GM21360 (cell line): ENCODE results near the gene IL20.

Experiments used
- ATAC-seq: cut with Tn5 transposase; IDR thresholded peaks from one replicate; pipeline ENCODE4 v1.9.1; 2021; ENCODE audit warnings: mild to moderate bottlenecking, moderate library complexity; ENCODE audit not compliant: unreplicated experiment

The IL20 gene

GRCh38 chr1:206898915-206899431 lies 33.5 kb downstream of the IL20 start:
- ATAC-seq, result no peak

DNA sequence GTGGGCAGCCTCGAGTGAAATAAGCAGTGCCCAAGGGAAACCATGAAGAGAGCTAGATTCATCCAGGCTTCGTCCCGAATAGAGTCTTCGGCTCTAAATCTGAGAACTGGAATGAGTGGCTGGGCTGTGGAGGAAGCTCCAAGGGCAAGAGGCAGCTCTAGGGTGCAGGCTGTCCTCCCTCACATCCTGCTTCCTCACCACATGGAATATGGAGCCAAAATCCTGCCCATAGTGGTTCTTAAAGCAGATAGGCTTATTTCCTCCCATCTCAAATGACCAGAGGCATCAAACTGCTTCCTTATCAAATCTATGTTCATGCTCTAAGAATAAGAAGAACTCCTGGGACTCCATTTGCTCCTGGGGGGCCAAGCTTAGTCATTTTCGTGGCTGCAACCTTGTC lies 34.3 kb downstream of the IL20 start:
- no peak for ATAC-seq

DNA sequence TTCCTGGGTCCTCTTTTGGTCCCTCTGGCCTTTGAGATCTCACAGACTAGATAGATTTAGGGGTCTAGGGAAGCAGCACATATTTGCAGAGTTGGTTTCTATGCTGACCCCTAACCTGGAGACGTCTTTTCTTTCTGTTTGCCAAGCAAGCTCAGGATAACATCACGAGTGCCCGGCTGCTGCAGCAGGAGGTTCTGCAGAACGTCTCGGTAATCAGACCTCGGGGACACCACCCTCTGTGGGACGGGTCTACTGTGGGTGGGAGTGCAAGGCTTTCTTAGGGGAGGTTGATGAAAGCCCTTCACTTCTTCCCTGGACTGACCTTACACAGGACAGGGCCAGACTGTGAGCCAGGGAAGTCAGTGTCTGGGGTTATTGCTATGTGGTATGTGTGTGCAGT lies 34.7 kb downstream of the IL20 start:
- no peak for ATAC-seq

DNA sequence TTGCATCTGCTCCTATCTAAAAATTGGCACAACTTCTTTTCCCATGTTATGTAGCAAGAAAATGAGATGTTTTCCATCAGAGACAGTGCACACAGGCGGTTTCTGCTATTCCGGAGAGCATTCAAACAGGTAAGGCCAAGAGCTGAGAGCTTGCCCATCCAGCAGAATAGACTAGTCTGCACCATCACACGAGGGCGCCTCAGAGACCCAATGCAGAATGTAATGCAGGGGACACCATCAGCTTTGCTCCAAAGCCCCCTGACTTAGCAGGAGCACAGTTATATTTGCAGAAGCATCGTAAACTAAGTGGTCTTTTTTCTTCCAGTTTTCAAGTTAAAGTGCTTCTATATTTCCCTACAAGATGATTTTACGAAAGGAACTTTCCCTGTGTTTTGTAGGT lies 36.5 kb downstream of the IL20 start:
- no peak for ATAC-seq

DNA sequence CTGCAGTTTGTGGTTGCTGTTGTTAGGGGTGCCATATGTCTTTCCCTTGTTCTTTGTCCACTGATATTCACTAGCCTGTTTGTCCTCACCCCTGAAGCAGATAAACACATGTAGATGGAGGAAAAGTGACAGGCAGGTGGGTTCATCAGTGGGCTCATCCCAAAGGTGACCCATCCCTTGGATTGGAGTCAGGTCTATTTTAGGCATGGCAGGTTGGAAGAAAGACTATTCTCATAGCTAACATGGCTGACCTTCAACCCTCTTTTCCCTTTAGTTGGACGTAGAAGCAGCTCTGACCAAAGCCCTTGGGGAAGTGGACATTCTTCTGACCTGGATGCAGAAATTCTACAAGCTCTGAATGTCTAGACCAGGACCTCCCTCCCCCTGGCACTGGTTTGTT lies 37.3 kb downstream of the IL20 start:
- ATAC-seq, result no peak

DNA sequence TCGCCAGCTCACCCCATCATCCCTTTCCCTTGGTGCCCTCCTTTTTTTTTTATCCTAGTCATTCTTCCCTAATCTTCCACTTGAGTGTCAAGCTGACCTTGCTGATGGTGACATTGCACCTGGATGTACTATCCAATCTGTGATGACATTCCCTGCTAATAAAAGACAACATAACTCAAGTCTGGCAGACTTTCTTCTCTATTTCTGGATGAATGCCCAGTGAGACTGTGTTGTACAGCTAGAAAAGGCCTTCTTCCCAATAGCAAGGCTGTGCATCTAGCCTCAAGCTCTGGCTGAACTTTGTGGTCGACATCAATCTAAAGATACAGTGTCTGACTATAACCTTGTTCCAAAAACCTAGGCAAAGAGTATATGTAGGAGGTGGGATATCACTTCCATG lies 38.3 kb downstream of the IL20 start:
- no peak for ATAC-seq

DNA sequence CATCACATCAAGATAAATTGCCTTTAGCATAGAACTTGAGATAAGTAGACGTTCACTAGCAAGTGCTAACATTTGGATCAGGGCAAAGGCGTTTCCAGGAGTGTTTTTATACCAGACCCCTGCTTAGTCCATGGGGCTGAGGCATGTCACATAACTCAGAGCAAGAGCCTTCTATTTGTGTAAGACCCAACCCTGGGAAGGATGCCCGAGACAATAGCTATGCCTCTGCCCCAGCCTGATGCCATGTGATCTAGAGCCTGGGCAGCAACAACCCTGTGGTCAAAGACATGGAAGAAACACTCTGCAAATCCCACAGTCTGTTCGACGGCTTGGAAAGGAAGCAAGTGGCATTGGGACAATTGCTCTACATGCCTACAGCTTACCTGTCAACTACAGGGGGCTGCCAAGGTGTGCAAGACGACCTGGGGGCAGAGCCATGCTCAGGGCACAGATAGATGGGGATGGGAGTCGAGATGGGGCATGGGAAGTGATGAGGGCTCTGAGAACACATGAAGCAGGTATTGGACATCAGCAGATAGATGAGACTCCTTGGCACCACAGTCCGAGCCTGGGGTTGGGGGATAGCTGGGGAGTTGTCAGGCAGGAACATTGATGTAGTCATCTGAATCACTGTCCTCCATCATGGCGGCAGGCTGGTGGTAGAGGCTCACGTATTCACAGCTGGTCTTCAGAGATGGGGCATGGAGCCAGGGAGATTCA lies 39.2 kb downstream of the IL20 start:
- ATAC-seq, result no peak

DNA sequence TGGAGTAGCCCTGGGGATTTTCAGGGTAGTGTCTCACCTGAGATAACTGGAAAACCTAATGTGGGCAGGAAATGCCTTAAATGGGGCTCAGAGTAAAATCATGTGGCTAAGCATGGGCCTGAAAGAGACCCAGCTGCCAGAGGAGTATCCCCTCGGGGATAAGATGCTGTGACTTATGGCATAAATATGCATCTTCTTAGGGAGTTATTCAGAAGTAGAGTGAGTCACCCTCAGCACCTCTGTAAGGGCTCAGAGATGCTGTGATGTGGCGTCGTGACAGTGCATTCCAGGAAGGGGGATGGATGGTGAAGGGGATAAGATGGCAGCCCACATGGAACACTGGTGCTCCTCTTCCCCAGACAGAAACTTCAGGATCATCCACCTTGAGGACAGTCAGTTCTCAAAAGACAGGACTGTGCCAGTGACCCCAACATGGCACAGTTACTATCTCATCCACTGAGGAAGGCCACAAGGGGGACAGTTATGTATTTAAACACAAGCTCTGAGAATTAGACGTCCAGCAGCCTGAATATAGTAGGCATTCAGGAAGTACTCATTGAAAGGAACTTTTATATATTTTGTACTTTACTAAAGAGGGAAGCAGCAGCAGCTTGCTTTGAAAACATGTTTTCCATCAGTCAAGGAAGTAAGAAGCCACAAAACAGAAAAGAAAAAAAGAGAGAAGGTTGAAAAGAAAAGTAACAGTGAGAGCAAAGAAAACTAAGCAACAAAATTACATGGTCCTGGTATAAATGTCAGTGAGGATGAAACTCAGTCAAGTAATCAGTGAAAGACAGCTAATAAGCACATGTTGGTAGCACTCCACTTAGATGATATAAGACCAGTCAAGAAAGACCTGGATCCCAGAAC lies 40.1 kb downstream of the IL20 start:
- no peak for ATAC-seq

GRCh38 chr1:206907304-206907991 lies 42.0 kb downstream of the IL20 start:
- no peak for ATAC-seq

GRCh38 chr1:206908038-206908437 lies 42.6 kb downstream of the IL20 start:
- ATAC-seq, result no peak

DNA sequence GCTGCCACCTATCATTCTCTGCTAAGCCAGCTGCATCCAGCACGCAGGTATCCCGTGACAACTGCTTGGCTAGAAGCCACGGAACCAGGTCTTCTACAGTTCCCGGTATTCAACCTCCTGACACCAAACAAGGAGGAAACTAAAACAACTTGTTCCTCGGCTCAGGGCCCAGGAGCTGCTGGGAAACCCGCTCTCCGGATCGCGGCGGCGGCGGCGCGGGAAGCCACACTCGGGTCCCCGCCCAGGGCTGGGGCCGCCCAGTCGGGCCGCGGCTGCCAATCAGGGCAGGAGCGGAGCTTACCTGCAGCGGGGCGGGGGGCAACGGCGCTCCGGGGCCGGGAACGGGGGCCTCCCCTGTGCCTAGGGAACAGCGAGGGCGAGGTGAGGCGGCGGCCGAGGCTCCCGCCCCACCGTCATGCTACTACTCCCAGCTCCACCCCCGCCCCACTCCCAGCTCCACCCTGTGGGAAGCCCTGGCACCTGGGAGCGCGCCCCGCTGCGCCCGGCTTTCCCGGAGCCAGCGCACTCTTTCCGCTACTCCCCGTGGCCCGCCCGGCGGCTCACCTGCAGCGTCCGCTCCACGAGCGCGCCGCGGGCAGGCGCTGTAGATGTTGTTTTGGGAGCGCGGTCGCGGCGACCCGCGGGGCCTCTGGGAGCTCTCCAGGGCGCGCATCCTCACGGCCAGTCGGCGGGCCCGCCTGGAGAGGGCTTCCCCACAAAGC lies 43.9 kb downstream of the IL20 start:
- ATAC-seq, result no peak

- no peak for ATAC-seq
These were observed 44.5 kb downstream of the IL20 start for GRCh38 chr1:206909883-206910318.

DNA sequence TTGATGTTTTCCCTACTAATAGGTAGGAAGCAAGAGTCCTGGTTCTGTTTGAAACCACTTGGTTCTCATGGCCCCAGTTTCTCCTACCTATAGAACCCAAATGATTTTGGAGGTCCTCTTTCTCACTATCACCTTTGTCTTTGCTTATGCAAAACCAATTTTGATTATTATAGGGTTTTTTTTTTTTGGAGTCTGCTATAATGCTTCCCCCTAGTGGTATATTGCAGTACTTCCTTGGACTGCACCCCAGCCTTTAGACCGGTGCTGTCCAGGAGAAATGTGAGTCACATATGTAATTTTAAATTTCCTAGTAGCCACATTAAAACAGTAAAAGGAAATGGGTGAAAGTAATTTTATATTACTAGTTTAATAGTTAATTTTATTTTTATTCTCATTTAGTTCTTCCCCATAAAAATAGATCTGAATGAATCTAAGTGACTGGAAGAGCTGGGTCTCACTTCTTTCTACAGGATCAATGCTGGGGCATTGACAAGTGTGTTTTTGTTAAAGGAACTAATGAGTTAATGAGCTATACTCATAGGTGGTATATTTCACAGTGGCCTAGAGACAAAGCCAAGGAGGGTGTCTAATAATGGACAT lies 45.7 kb downstream of the IL20 start:
- ATAC-seq, result no peak

- ATAC-seq, result no peak
These were observed 47.1 kb downstream of the IL20 start for GRCh38 chr1:206912445-206913095.

DNA sequence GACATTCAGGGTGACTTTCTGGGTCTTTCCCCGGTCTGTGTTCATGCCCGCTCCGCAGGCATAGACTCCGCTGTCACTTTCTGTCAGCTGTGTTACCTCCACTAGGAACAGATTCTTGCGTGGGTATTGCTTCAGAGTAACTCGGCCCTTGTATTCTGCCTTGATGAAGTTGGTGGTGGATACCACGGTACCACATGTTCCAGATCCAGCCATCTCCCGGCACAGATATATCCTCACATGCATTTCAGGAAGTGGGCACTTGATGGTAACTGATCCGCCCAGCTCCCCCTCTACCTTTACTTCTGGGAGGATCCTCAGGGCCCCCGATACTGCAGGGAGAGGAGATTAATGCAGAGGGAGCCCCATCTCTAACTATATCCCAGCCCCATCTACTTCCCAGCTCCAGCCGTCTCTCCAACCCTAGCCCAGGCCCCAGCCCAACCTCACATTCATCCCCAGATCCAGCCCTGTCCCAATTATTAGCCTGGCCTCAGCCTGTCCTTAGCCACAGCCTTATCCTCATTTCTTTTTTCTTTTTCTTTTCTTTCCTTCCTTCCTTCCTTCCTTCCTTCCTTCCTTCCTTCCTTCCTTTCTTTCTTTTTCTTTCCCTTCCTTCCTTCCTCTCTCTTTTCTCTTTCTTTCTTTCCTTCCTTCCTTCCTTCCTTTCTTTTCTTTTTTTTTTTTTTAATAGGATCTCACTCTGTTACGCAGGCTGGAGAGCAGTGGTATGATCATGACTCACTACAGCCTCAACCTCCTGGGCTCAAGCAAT lies 48.5 kb downstream of the IL20 start:
- ATAC-seq, result no peak

- ATAC-seq, result no peak
These were observed 49.8 kb downstream of the IL20 start for GRCh38 chr1:206915030-206915735.

- ATAC-seq, result no peak
These were observed 50.7 kb downstream of the IL20 start for GRCh38 chr1:206916000-206916709.

- no peak for ATAC-seq
These were observed 52.7 kb downstream of the IL20 start for GRCh38 chr1:206918076-206918475.
